ENCODE data around the gene HSPE1. TPM values are rescaled to one million over a fixed set of nuclear protein-coding genes. Genes with fewer than 3 reads are reported as not detected.
"Not testable (repeated sequence)": the region's sequence is repeated elsewhere in the genome, so short reads cannot be mapped to it uniquely, and the experiment has no call there.

The HSPE1 gene
- 917 TPM for polyA plus RNA-seq (2012; ENCODE audit: insufficient read depth, insufficient read length)

DNA sequence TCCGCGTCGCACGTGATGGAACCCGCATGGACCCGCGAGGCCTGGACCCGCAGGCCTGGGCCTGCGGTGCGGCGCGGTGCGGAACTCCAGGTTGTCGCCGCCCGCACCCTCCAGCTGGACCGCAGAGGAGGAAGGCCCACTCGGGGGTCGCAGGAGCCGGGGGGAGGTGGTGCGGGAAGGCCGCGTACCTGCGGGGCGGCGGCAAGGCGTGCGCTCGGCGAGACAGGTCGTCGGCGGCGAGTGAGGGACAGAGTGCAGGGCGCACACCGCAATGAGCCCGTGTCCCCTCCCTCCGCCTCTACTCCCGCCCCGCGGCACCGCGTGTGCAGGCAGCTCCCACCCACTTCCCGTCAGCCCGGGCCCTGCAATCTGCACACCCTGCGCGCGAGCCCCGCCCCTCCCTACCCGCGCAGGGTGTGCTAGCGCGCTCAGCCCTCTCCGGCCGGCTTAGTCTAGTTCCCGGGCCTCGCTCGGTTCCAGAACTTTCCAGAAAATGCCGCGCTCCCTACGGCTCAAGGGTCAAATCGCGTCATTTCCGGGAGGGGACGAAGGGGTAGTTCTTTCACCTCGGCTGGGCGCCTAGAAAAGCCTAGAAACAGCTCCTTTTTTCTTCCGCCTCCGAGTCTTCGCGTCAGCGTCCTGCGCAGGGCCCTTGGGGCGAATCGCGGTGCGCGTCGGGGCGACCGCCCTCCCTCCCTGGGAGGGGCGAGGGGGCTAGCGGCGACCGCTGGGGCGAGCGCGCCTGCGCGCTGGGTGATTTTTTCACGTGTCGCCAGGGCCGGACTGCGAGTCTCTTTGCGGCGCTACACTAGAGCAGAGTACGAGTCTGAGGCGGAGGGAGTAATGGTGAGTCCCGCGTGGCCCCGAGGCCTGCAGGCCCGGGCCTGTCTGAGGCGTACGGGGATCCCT, at the start of gene HSPE1, which contains the start of gene HSPD1:
TSS of gene HSPE1 (plus strand) at position 786 of the 909 bp plus-strand sequence. CDS start at position 844, 58 bp downstream.
TSS of gene HSPD1 (minus strand) at position 247 of the 909 bp plus-strand sequence. CDS start 992 bp downstream, outside the sequence.
- peak; percentile 100 for DNase-seq (ENCODE audit: low read depth, low spot score)
- peak within 1 kb of the TSS; percentile 96 for H3K4me3 ChIP-seq (ENCODE audit: low read length)

DNA sequence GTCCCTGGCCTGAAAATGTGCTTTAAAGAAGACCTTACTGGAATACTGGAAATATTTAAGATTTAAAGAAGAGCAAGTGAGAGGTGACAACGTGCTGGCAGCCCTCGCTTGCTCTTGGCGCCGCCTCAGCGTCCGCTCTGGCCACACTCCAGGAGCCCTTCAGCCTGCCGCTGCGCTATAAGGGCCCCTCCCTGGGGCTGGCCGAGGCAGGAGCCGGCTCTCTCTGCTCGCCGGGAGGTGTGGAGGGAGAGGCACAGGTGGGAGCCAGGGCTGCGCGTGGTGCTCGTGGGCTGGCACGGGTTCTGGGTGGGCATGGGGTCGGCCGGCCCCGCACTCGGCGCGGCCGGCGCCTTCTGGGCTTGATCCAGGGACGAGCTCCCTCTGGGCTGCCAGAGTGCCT, 49.7 kb upstream of the HSPE1 start:
- no peak for DNase-seq (ENCODE audit: low read depth, low spot score)
- no peak overlapping the region for H3K4me3 ChIP-seq (ENCODE audit: low read length)

DNA sequence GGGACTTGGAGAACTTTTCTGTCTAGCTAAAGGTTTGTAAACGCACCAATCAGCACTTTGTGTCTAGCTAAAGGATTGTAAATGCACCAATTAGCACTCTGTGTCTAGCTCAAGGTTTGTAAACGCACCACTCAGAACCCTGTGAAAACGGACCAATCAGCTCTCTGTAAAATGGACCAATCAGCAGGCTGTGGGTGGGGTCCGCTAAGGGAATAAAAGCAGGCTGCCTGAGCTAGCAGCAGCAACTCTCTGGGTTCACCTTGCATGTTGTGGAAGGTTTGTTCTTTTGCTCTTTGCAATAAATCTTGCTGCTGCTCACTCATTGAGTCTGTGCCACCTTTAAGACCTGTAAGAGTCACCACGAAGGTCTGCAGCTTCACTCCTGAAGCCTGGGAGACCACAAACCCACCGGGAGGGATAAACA, 49.2 kb upstream of the HSPE1 start:
- peak; percentile 16 for DNase-seq (ENCODE audit: low read depth, low spot score)
- not testable (repeated sequence) for H3K4me3 ChIP-seq (ENCODE audit: low read length)

DNA sequence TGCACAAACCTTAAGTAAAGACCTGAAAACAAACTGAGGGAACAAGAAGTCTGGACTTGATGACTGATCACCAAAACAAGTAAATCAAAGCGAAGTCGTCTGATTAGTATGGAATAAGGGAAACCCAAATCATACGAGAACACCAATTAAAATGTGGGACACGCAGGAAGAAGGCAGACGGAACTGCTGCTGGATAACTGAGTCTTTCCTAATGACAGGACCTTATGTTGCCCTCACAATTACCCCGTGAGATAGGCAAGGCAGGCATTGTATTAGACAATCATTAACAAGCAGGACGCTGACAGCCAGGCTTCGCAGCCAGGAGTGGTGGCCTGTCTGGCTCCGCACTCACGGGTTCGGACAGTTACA, 47.4 kb upstream of the HSPE1 start:
- no peak for DNase-seq (ENCODE audit: low read depth, low spot score)
- peak overlapping the region; percentile 93 for H3K4me3 ChIP-seq (ENCODE audit: low read length)

DNA sequence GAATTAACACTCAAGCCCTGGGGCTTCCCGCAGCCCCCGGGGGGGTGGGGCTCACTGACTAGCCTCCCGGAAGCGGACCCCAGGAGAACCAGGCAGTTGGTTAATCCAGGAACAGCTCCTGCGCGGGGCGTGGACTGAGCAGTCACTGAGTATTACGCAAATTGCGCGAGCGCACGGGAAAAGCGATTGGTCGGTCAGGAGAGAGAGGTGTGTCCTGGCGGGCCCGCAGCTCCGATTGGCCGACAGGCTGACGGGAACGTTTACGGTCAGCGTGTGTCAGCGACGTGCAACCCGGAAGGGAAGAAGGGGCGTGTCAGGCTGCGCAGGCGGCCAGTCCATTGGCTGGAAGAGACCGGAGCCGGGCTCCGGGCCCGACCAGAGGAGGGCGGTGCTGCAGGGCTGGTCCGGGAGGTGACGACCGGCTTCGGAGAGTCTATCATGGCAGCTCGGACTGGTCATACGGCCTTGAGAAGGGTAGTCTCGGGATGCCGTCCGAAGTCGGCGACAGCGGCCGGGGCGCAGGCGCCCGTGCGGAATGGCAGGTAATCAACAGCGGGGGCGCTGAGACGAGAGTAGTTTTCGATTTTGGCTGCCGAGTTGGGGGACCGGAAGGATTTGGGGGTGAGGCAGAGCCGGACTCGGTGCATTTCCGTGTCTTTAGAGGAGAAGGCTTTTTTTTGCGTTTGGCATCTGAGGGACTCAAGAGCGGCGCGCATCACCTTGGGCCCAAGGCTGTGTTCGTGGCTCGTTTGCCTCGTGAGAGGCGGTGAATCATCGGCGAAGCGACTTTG, 46.9 kb upstream of the HSPE1 start, which contains the start of gene COQ10B:
TSS of gene COQ10B (plus strand) at position 430 of the 791 bp plus-strand sequence. CDS start at position 439, 9 bp downstream.
- peak; percentile 99 for DNase-seq (ENCODE audit: low read depth, low spot score)

DNA sequence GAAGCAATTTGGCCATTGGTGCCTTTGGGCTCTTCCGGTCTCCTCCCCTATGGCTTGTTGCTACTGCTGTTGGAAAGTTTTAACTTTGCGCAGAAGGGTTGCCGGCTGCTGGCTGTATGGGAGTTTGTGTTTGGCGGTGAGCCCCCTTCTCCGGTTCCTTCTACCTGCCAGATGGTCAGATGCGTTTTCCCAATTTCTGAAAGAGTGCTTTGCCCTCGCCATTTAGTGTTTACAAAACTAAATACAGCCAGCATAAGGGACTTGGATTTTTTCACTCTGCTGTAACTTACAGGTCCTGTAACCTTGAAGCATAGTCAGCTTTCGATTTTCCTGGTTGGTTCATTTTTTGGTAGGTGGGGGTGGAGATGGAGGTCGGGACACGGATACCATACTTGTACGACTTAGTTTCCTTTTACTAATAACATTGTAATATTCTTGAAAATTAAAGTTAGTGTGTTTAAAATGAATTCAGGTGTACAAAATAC, 46.2 kb upstream of the HSPE1 start:
- peak overlapping the region; percentile 93 for H3K4me3 ChIP-seq (ENCODE audit: low read length)
- peak; percentile 76 for DNase-seq (ENCODE audit: low read depth, low spot score)

More for the DNA sequence above, 46.9 kb upstream of the HSPE1 start, which contains the start of gene COQ10B:
- peak within 1 kb of the TSS; percentile 93 for H3K4me3 ChIP-seq (ENCODE audit: low read length)

DNA sequence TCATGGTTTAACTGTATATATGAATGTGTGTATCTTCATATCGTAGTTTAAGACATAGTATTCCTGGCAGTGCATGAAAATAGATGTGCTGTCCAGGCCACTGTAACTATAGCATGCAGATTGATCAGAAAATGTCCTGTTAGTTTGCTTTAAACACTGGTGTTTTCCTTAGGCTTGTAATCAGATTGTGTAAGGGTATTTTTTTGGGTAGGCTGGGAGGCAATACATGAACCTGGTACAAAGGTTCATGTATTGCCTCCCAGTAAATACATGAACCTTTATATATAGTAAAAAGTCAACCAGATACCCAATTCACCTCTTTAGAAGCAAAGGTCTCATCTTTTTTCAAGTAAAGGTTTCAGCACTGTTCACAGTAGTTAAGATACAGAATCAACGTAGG, 45.3 kb upstream of the HSPE1 start:
- DNase-seq (ENCODE audit: low read depth, low spot score): no peak
- no peak overlapping the region; the same call in 1 of the 2 replicates for H3K4me3 ChIP-seq (ENCODE audit: low read length)

DNA sequence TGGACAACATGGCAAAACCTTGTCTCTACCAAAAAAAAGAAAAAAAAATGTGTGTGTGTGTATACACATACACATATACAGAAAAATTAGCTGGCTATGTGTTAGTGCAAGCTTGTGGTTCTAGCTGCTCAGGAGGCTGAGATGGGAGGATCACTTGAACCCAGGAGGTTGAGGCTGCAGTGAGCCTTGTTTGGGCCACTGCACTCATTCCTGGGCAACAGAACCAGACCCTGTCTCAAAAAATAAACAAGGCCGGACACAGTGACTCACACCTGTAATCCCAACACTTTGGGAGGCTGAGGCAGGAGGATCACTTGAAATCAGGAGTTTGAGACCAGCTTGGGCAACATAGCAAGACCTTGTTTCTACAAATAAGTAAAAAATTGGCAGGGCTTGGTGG, 44.8 kb upstream of the HSPE1 start:
- DNase-seq (ENCODE audit: low read depth, low spot score): no peak
- no peak overlapping the region for H3K4me3 ChIP-seq (ENCODE audit: low read length)

DNA sequence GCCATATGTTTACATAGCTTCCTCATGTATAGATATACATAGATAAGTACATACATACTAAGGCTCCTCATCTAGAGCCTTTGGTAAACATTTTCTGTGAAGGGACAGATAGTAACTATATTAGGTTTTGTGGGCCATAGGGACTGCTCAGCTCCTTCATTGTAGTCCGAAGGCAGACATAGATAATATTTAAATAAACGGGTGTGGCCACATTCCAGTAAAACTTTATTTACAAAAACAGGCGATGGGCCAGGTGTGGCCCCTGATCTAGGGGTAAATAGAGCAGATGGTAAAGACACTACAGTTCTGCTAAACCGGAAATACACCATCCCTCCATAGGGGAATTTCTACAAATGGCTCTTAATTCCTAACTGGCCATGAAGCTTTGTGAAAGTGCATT, 39.5 kb upstream of the HSPE1 start:
- H3K4me3 ChIP-seq (ENCODE audit: low read length): no peak overlapping the region
- no peak for DNase-seq (ENCODE audit: low read depth, low spot score)

DNA sequence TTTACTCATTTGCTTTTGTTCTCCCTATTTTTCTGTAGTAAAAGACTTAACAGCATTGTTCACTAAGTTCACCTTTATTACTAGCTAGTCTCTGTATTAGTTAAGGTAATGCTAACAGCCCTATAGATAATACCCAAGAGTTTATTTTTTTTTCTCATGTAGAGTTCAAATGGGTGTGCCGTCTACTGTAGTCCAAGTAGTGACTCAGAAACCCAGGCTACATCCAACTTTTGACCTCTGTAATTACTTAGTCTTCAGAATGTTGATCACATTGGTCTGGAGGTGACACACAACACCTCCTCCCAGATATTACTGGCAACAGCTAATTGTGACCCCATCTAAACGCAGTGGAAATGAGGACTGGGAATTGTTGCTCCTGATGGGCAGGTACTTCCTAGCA, 39.1 kb upstream of the HSPE1 start:
- no peak overlapping the region for H3K4me3 ChIP-seq (ENCODE audit: low read length)
- no peak for DNase-seq (ENCODE audit: low read depth, low spot score)

DNA sequence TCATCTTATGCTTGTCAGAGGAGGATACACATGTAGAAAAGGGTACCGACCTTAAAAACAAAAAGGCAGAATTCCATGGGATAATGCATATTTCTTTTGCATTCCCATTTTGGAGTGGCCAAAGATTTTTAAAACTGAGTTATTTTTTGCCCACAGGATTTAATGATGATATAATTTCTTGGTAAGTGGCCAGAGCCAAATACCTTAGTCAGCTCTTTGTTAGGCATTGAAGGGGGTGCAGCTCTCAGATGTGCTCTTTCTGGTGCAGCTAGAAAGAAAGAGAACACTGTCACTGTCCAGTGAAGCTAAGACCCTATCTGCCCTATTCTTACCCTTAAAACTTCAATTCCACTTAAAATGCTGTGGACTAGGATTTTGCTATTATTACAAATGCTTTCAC, 36.0 kb upstream of the HSPE1 start:
- H3K4me3 ChIP-seq (ENCODE audit: low read length): no peak overlapping the region
- no peak for DNase-seq (ENCODE audit: low read depth, low spot score)

DNA sequence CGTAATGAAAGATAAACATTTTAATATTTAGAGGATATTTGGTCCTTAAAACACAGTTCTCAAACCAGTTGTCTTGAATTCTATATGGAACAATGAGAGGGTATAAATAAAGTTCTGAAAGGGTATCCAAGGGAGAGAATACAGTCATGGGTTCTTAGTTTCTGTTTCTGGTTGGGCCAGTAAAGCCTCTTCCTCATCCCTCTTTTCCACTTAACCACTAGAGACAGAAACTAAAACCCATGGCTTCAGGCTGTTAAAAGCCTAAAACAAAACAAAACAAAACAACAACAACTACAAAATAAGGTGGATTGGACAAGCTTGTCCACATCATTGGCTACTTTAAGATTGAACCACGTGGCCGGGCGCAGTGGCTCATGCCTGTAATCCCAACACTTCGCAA, 28.0 kb upstream of the HSPE1 start:
- DNase-seq (ENCODE audit: low read depth, low spot score): no peak
- no peak overlapping the region for H3K4me3 ChIP-seq (ENCODE audit: low read length)

DNA sequence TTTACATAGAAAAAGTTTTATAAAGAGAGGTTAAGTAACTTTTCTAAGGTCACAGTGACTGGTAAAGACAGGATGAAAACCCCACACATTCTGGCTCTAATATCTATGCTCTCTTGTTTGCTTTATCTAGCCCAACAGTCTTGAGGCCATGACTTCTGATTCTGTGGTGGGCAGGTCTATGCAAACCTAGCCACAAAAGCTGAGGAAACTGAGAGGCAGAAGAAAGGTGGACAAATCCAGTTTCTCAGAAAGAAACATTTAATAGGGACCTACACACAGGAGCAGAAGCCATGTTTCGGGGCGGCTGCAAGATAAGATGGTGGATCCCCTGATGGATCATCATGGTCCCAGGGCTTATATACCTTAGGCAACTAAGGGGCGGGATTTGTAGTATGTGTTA, 22.4 kb upstream of the HSPE1 start:
- DNase-seq (ENCODE audit: low read depth, low spot score): no peak
- H3K4me3 ChIP-seq (ENCODE audit: low read length): no peak overlapping the region

DNA sequence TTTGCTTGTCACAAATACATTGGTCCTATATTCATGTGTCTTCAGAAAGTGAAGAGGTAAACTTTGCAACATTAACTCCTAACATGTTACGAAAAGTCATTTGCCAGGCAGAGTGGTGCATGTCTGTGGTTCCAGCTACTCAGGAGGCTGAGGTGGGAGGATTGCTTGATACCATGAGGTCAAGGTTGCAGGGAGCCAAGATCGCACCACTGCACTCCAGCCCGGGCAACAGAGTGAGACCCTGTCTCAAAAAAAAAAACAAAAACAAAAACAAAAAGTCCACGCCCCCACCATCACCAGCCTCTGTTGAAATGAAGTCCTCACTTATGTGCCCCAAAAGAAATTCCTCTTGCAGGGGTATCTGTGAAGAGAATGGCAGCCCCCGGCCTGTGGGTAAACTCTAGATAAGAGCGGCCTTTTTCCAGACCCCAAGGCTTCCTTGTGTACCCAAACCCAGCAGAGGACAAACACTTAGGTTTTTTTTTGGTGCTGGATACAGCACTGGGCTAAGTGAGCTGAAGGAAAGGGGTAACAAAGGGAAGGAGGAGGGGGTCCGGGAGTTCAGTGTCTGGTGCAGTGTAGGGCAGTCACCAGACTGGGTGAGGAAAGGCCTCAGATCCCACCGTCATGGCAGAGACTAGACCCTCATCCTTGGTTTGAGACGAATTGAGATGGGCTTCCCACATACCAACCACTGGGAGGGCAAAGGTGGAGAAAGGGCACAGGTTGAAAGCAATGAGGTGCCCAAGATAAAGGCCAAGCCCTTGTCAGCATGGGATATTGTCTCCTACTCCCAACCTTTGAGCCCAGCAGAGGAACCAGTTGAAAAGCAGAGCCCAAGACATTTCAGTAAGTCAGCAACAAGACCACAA, 19.8 kb upstream of the HSPE1 start:
- no peak for DNase-seq (ENCODE audit: low read depth, low spot score)
- H3K4me3 ChIP-seq (ENCODE audit: low read length): no peak overlapping the region

DNA sequence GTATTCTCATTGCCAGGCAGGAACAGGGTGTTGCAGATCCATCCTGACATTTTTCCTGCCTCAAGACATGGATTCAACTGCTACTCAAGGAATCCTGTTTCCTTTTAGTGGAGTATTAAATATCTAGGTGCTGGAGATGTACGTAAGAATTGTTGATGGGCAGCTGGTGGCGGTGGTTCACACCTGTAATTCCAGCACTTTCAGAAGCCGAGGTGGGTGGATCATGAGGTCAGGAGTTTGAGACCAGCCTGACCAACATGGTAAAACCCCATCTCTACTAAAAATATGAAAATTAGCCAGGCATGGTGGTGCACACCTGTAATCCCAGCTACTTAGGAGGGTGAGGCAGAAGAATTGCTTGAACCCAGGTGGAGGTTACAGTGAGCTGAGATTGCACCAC, 15.9 kb upstream of the HSPE1 start:
- not testable (repeated sequence) for DNase-seq (ENCODE audit: low read depth, low spot score); H3K4me3 ChIP-seq (ENCODE audit: low read length)

DNA sequence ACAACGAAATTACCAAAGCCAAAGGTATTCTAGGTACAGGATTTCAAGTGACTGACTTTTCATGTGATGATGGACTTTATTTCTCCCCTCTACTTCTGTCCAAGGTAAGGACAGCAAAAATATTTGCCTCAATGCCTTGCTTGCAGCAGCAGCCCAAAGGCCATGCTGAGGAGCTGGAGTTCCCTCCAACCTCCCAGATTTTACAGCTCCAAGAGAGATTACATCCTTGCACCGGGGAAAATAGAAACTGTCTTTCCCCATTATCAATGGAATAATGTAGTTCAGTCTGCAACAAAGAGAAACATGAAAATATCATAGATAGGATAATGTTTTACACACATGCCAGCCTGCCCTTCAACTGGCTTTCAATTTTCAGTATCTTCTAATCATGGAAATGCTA, 14.0 kb upstream of the HSPE1 start:
- no peak overlapping the region for H3K4me3 ChIP-seq (ENCODE audit: low read length)
- no peak for DNase-seq (ENCODE audit: low read depth, low spot score)

DNA sequence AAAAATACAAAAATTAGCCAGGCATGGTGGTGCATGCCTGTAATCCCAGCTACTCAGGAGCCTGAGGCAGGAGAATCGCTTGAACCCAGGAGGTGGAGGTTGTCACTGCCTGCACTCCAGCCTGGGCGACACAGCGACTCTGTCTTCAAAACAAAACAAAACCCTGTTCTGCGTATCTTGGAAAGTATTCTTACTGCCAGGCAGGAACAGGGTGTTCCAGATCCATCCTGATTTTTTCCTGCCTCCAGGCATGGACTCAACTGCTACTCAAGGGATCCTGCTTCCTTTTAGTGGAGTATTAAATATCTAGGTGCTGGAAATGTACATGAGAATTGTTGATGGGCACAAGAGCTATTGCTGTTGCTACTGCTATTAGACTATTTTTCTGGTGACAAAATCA, 12.8 kb upstream of the HSPE1 start:
- H3K4me3 ChIP-seq (ENCODE audit: low read length): no peak overlapping the region
- no peak for DNase-seq (ENCODE audit: low read depth, low spot score)

DNA sequence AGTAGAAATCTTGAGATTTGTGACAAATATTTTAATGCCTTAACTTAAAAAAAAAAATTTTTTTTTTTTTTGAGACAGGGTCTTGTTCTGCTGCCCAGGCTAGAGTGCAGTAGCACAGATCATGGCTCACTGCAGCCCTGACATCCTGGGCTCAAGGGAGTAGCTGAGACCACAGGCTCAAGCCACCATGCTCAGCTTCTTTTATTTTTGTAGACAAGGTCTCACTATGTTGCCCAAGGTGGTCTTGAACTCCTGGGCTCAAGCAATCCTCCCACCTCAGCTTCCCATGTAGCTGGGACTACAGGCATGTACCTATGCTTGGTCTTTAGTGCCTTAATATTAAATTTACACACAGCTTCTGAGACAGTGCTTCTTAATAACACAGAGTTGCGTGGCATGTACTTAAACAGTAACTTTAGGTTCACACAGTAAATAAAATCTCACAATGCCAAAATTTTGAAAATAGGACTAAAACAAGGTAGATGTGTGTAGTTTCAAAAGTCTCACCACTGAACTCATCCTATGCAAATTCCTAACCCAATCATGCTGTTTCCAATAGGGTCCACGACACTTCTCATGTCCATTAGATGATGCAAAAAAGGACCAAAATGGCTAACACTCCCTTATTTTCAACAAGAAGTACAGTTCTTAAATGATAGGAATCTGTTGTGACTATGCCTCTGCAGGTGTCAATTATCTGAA, 4.6 kb upstream of the HSPE1 start:
- no peak for DNase-seq (ENCODE audit: low read depth, low spot score)
- H3K4me3 ChIP-seq (ENCODE audit: low read length): no peak overlapping the region
